ENCODE measurements around the gene KRTAP19-8.

- TF ChIP-seq POLR2A (IDR thresholded peaks at IDR 0.05) = no peak
- no peak for TF ChIP-seq CTCF (IDR thresholded peaks at IDR 0.05)
- no peak for TF ChIP-seq EP300 (IDR thresholded peaks at IDR 0.05)
Measured at GRCh38 chr21:31030367-31031106, 7.7 kb downstream of the KRTAP19-8 start.

Measured in ovary (tissue), 3 donors.